Measurements from ENCODE around the gene IQGAP1.

IQGAP1 gene

GRCh38 chr15:90439946-90440345, 51.9 kb downstream of the IQGAP1 start:
- no peak for DNase-seq

- no peak for DNase-seq
These were observed 53.0 kb downstream of the IQGAP1 start for GRCh38 chr15:90441027-90441426.

GRCh38 chr15:90442423-90442822, 54.4 kb downstream of the IQGAP1 start:
- no peak for DNase-seq

- no peak for DNase-seq
These were observed 61.2 kb downstream of the IQGAP1 start for GRCh38 chr15:90449206-90449735.

- DNase-seq, result no peak
These were observed 63.2 kb downstream of the IQGAP1 start for GRCh38 chr15:90451053-90451850.

GRCh38 chr15:90456236-90456635, 68.2 kb downstream of the IQGAP1 start:
- no peak for DNase-seq

- DNase-seq, result no peak
These were observed 70.0 kb downstream of the IQGAP1 start for GRCh38 chr15:90458061-90458460.

GRCh38 chr15:90459368-90459767, 71.3 kb downstream of the IQGAP1 start:
- DNase-seq, result no peak

- DNase-seq, result no peak
These were observed 72.2 kb downstream of the IQGAP1 start for GRCh38 chr15:90460142-90460824.

GRCh38 chr15:90463381-90463780, 75.3 kb downstream of the IQGAP1 start:
- DNase-seq, result peak in 31 of 56 donors; percentile 4 to 88 (median 30)

- DNase-seq, result no peak
These were observed 77.3 kb downstream of the IQGAP1 start for GRCh38 chr15:90465140-90465929.

GRCh38 chr15:90465930-90466567, 78.0 kb downstream of the IQGAP1 start:
- no peak for DNase-seq

- DNase-seq, result no peak
These were observed 81.7 kb downstream of the IQGAP1 start for GRCh38 chr15:90469723-90470122.

- DNase-seq, result no peak
These were observed 82.4 kb downstream of the IQGAP1 start for GRCh38 chr15:90470453-90470852.

- DNase-seq, result no peak
These were observed 83.1 kb downstream of the IQGAP1 start for GRCh38 chr15:90471126-90471525.

- peak in 28 of 56 donors; percentile 2 to 78 (median 28) for DNase-seq
These were observed 83.7 kb downstream of the IQGAP1 start for GRCh38 chr15:90471769-90472168.

- no peak for DNase-seq
These were observed 90.9 kb downstream of the IQGAP1 start for GRCh38 chr15:90478846-90479481.

- no peak for DNase-seq
These were observed 91.6 kb downstream of the IQGAP1 start for GRCh38 chr15:90479656-90480055.

- no peak for DNase-seq
These were observed 93.0 kb downstream of the IQGAP1 start for GRCh38 chr15:90481023-90481422.

GRCh38 chr15:90482124-90483011, 94.3 kb downstream of the IQGAP1 start:
- DNase-seq, result peak in 38 of 56 donors; percentile 3 to 87 (median 34)
